Ammon's horn (tissue), 1 donor: ENCODE measurements around the gene DBR1.
A peak's percentile ranks its signal among the peaks of the same experiment; 100 is the strongest.
"Not testable (repeated sequence)": the region's sequence is repeated elsewhere in the genome, so short reads cannot be mapped to it uniquely, and the experiment has no call there.

ENCODE experiments used
- DNase-seq: peaks from one replicate; pipeline ENCODE4 v3.0.0-alpha.2; 2016; ENCODE audit warnings: low spot score

The DBR1 gene

DNA sequence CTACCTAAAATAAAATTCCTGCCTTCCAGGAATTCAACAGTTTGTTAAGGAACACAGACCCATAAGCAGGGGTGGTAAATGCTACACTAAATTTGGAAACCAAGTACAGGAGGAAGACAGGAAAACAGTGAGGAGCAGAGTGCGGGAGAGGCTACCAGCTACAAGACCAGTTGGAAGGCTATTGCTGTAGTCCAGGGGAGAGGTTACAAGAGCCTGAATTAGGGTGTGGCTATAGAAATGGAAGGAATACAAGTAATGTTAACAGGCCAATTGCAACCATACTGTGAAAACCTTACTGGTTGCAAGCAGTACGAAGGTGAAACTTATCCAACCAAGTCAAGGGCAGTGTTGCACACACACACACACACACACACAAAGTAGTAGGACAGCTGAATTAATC is 11.5 kb upstream of the DBR1 start:
- no peak for DNase-seq

DNA sequence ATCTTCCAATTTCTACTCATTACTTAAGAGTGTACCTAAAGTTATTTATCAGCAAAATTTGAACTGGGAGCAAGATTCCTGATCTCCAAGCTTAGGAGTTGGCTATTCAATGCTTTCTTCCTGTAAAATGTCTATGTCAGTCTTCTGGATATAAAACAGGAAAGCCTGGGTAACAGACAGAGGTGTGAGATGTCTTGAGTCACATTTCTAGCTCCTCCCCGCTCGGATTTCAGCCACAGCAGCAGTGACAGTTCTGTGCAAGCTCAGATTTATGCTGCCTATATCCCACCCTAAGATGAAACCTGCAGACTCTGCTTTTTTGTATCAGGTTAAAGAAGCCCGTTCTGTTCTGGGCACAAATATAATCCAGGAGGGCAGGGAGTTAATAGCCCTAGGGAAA is 10.3 kb upstream of the DBR1 start:
- no peak for DNase-seq

DNA sequence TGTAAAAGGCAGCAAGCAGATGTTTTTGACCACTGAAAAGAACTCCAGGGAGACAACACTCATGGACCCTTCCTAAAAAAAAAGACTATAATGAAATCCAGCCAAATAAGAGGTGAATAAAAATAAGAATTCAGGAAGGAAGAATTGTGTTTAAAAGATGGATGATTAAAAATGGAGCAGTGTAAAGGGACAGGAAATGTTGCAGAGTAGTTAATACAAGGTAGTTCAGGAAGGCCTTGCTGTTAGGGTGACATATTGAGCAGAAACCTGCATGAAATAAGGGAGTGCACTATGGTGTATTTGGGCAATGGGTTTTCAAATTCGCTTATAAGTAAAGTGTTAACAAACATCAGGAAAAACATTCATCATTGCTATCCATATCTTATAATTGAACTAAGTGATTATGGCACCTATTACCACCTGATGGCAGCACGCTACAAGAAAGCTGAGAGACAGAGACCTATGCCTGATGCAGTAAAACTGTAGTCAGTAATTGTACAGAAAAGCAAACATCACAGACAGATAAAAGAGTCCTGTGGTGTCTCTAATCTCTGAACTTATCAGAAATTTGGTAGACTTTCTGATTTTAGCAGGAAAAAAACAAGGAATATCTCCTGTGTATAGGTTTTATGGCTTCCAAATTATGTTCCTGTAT is 5.8 kb upstream of the DBR1 start:
- peak; percentile 71 for DNase-seq

DNA sequence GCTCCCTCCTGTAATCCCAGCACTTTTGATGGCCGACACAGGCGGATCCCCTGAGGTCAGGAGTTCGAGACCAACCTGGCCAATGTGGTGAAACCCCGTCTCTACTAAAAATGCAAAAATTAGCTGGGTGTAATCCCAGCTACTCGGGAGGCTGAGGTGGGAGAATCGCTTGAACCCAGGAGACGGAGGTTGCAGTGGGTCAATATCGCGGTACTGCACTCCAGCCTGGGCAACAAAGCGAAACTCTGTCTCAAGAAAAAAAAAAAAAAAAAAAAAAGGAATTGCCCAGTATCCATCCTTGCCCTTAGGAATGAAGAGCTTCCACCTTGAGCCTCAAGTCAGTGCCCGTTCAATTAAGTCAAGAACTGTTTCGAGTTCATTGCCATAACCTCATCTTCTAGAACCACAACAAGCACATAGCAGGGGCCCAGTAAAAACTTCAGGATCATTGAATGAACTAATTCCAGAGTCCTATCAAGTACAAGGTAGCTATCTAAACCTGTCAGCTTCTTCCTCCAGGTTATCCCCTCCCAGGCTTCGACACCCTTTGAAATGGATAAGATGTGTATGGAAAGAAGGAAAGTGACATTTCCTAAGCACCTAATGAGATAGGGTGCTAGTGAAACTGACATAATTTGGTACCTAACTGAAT is 826 bp downstream of the DBR1 start:
- DNase-seq, result no peak

DNA sequence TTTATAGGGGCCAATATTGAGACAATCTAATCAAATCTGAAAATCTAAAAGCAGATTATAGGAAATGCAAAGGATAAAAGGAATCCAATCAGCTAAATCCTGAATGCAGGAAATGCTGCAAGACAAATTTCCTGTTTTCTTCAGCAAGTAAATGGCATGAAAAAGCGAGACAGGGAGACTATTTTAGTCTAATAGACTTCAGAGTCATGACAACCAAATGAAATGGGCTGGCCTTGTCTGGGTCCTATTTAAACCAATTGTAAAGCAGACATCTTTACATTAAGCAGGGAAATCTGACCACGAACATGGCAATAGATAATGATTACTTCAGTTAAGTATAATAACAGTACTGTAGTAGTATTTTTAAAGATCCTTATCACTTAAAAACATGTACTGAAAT is 2.1 kb downstream of the DBR1 start:
- DNase-seq, result no peak

DNA sequence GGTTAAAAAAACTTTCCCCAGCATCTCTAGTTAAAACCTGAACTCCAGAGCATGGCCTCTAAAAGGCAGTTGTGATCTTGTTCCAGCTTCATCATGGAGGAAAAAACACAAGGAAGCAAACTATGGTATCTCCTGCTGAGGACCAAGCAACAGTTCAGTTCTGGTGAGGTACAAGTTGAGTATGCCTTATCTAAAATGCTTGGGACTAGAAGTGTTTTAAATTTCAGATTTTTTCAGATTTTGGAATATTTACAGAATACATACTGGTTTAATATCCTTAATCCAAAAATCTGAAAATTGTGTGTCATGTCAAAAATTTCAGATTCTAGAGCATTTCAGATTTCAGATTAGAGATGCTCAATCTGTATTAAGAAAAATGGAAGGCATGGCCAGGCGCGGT is 9.7 kb downstream of the DBR1 start:
- no peak for DNase-seq

DNA sequence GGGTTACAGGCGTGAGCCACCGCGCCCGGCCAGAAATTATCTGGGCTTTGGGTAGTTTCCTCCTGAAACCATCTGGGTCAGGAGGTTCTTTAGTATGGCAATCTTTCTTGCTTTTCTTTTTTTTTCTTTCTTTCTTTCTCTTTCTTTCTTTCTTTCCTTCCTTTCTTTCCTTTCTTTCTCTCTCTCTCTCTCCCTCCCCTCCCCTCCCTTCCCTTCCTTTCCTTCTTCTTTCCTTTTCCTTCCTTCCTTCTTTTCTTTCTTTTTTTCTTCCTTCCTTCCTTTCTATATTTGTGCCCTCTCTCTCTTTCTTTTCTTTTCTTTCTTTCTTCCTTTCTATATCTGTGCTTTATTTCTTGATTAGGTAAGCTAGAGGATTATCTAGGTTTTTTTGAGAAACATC is 17.0 kb downstream of the DBR1 start:
- DNase-seq, result no peak

DNA sequence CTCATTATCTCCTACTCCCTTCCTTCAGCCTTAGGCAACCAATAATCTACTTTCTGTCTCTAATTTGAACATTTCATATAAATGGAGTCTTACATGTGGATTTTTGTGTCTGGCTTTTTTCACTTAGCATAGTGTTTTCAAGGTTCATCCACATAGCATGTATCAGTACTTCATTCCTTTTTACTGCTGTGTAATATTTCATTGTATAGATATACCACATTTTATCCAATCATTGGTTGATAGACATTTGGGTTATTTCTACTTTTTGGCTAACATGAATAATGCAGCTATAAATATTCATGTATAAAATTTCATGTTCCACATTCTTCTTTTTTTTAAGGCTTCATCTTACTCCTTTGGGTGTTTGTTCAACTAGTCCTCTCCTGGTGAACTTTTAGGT is 20.2 kb downstream of the DBR1 start:
- DNase-seq, result no peak

DNA sequence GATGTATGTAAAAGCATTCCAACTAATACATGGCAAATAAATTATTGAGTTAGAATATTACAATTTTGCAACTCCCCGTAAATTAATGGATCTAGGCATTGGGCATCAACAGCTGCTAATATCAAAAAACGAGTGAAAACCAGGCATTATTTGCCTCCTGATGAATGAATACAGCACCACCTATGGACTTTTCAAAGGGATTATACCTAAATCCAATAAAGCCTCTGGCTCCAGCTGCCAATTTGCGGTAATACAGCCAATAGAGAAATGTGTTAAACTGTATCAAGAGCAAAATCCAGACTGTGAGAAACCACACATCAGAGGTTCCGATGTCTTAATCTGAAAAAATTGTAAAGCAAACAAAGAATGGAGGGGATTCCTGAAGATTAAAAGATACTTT is 26.2 kb downstream of the DBR1 start:
- no peak for DNase-seq

DNA sequence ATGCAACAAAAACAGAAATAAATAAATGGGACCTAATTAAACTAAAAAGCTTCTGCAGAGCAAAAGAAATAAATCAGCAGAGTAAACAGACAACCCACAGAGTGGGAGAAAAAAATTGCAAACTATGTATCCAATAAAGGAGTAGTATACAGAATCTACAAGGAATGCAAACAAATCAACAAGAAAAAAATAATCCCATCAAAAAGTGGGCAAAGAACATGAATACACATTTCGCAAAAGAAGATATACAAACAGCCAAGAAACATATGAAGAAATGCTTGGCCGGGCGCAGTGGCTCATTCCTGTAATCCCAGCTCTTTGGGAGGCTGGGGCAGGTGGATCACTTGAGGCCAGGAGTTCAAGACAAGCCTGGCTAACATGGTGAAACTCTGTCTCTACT is 32.5 kb downstream of the DBR1 start:
- not testable (repeated sequence) for DNase-seq

DNA sequence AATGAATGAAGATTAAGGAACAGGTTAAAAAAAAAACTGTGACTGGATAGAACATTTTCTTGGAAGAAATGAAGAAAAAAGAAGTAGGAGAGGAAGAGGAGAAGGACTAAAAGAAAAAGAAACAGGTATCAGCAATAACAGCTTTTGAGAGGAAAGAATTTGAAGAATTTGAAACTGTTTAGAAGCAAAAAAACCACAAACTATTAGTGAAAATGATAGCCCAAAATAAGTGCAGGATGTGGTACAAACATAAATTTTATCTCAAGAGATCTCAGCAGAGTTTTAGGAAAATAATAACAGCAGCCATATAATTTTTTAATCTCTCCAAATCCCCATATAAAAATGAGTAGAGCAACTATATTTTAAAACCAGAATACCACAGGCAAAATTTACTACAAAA is 33.8 kb downstream of the DBR1 start:
- DNase-seq, result no peak

DNA sequence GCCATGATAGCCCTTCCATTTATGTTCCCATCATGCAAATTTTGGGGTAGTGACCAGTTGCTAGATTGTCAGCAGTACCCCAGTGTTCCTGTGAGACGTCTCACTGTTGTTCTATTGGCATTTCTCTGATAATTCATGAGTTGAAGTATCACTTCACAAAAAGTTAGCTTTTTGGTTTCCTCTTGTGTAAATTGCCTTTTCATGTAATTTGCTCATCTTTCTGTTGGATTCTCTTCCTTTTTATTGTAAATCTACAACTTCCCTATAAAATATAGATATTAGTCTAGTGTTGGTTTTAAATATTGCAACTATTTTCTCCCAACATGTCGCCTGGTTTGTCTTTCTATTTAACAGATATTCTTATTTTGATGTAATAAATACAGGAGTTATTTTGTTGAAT is 35.0 kb downstream of the DBR1 start:
- DNase-seq, result no peak

DNA sequence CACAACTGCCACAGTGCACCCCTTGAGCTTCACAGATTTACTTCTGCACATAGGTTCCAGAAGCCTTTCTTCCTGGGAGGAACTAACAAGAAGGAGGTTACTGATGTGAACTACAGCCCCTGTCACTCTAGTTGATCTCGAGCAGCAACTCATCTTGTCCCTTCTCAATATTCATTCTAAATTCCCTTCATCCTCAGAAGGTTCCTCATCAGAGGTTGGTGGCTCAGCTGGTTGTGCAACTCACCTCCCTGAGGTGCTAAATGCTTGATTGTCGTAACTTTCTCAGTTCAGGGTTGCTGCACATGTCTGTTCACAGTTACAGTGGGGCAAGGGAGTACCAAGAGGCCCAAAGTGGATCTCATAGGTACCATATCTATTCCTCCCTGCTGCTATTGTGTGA is 36.9 kb downstream of the DBR1 start:
- no peak for DNase-seq

DNA sequence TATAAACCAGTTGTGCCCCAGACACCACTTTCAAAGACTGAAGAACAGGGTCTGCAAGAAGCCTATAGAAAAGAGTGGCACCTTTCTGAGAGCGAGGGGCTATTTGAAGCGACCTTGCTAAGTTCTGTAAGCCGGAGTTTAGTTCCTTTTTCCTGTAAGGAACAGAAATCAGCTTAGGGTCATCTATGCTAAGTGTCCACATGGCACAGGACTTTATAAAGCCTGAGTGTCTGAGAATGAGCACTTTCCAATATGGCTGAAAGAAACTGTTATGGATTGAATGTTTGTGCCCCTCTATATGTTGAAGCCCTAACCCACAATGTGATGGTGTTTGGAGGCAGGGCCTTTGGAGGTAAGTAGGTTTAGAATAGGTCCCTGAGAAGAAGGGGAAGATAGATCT is 38.5 kb downstream of the DBR1 start:
- DNase-seq, result no peak

DNA sequence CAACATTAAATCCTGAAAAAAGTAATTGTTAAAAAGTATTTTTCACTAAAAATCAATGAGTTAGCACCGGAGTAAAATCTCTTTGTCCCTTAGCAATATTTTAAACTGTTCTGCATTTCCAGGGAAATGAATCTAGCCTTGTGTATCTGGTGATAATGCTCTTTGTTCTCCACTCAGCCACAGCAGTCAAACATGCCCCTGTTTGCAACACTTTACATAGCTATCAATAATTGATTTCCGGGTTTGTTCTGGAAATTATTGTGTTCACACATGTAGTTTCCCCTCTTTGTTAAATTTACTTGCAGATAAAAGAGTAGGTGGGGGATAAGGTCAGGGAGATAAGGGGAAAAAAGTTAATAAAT is 38.9 kb downstream of the DBR1 start:
- DNase-seq, result no peak

DNA sequence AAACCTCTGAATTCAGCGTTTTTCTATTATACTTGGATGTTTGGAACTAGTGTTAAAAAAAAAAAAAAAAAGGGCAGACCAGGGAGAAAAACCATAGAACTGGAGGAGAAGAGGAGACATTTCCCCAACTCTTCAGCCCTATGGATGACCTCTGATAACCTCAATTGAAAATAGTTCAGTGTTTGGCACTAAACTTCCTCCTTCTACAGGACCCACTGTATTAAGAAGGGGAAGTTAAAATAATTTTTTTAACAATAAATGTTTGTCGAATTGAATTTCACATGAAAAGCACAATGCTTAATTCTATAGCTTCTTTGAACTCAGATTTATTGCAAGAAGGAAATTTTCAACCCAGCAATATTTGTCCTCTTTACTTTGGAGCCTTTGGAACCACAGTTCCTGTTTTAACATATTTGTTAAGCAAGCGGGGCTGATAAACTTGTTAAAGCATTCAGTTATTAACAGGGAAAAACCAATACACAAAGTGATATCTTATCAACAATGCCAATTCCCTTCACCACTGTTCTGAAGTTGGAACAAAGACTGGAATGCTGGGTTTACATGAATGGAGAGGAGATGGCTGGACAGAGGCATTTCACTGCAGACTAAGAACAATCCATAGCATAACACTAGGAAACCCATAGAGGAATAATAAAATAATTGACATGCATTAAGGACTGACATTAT is 39.4 kb downstream of the DBR1 start:
- no peak for DNase-seq

DNA sequence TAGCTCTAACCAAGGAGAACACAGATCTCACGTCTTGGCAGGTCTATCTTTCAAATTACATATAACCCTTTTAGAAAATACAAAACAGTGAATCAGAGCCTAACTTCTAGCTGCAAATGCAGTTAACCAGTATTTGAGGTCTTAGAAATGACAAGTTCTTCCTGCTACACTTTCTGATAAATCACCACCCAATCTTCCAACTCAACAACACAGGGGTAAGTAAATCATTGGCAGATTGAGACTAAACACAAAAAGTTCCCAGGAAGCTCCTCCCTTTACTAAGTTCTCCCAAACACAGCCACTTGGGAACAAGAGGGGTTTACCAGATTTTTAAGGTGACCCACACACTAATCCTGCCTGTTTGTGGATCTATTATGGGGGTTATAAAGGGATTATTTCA is 42.5 kb downstream of the DBR1 start, which contains the start of gene A4GNT:
A4GNT (minus strand) TSS at position 152 of the 400 bp plus-strand sequence. CDS start 1,134 bp downstream, outside the sequence.
- DNase-seq, result no peak

DNA sequence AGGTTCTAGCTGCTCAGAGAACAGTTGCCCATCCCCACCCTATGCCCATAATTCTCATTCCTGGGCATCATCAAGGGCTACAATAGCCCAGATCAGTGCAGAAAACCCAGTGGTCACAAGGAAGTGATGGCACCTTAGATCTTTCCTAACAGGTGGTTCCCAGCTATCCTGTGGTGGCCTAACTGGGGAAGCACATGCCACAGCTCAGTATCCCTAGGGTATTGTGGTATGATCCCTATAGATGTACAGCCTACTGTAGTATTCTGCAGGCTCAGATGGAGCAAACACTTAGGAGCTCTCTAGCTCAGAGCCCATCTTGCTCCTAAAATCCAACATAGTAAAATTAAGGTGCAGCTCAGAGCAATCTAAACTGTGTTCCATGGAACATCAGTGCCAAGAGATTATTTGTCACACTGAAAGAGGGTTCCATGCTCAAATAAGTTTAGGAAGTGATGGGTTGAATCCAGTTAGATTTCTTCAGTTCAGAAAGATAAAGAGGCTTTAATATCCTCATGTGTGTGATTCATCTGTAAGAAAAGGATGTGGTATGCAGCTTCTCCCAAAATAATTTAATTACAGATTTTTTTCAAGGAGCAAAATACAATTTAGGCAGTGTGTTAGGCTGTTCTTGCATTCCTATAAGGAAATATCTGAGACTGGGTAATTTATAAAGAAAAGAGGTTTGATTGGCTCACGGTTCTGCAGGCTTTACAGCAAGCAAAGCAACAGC is 46.9 kb downstream of the DBR1 start:
- no peak for DNase-seq

DNA sequence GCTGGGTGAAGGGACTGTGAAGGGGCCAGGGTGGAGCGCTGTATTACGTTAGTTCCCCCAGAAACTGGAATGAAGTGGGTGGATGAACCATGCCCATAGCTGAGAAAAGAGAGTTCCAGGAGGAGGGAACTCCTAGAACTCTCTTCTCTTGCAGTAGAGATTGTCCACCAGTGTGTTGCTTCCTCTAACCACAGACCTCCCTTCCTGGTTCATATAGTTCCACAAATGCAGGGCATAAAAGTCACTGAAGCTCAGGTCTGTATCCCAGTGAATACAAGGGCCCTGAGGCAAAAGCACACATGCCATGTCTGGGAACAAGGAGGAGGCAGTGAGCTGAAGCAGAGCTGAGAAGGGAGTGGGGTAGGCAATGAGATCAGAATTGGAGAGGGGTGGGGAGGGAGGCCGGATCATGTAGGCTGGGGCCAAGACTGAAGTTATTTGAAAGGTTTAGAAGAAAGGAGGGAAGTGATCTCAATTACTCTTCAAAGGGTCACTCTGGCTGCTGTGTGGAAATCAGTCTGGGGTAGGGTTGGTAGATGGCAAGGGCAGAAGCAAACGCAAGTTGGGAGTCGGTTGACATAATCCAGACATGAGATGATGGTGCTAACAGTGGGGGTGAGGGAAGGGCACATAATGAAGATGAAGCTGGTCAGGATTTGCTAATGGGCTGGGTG is 49.0 kb downstream of the DBR1 start:
- DNase-seq, result peak; percentile 47

DNA sequence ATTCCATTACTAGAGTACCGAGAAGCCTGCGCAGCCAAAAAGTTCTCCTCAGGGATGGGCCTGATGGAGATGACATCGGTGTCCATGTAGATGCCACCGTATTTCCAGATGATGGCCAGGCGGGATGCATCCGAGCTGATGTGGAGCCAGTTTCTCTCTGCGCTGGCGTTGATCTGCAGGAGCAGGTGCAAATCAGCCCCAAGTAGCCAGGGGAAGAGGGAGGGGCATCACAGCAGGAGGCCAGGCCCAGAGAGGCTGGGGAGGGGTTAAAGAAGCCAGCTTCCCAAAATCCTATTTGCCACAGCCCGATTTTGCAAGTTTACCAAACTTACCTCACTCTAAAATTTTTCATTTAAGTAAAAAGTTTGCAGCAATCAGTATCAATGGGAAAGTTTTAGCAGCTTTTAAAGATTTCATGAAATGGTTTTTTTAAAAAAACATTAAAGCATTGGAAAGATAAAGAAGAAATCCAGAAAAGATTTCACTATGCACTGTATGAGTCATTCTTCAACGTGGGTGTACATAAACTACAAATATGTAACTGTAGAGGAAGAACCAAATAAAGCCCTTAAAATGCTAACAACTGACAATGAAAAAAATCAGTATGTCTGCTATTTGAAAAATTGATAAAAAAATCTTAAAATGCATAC is 49.9 kb downstream of the DBR1 start:
- DNase-seq, result no peak

DNA sequence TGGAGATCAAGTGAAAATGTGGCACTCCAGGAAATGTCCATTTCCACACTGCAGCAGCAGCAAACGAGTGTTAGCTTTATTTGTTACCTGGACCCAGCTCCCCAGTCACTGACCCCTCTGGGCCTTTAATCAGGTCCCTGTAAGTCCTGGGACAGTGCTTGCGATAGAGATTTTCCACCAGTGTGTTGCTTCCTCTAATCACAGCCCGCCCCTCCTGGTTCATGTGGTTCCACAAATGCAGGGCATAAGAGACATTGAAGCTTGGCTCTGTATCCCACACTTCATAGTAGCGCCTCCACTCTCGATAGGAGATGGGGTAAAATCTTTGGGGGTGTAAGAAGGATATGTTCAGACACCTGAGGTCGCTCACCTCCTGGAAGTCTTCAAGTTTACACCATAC is 50.5 kb downstream of the DBR1 start:
- no peak for DNase-seq

DNA sequence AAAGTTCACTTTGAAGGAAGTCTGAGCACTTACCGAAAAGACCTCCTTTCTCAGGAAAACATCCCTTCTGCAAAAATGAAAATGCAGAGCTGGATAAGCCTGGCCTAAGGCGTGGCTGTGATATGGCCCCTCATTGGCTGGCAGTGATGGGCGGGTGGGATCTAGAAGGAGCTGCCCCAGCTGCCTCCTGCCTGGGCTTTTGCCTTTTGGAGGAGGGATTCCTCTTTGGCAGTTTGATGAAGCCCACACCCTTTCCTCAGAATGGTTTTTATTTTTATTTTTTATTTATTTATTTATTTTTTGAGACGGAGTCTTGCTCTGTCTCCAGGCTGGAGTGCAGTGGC is 55.3 kb downstream of the DBR1 start:
- DNase-seq, result no peak
